ENCODE measurements around the gene NRXN3.

The NRXN3 gene

DNA sequence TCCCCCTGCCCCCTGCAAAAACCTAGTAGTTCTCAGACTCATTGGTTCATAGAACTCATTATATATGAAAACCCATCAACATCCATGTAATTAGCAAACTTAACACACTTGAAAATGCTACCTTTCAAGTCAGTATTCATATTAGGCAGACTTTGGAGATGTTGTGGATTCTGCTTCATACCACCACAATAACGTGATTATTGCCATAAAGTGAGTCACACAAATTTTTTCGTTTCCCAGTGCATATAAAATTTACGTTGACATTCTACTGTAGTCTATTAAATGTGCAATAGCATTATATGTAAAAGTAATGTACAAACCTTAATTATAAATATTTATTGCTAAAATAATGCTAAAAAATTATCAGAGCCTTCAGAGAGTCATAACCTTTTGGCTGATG, 1387.1 kb downstream of the NRXN3 start:
- no peaks in the 10 kb centered on the region for H3K9me3 ChIP-seq (ENCODE audit: low read length)
- no peaks in the 10 kb centered on the region for H4K20me1 ChIP-seq (ENCODE audit: insufficient read depth, low read length)
- H3K9ac ChIP-seq (ENCODE audit: low read length): no peak overlapping the region
- H3K4me1 ChIP-seq (ENCODE audit: insufficient read depth, low read length, severe bottlenecking): no peaks in the 10 kb centered on the region
- H3K79me2 ChIP-seq (ENCODE audit: insufficient read depth, low read length): no peaks in the 10 kb centered on the region
- H3K27me3 ChIP-seq (ENCODE audit: insufficient read depth, low read length): no peaks in the 10 kb centered on the region
- TF ChIP-seq, protein P1, sequence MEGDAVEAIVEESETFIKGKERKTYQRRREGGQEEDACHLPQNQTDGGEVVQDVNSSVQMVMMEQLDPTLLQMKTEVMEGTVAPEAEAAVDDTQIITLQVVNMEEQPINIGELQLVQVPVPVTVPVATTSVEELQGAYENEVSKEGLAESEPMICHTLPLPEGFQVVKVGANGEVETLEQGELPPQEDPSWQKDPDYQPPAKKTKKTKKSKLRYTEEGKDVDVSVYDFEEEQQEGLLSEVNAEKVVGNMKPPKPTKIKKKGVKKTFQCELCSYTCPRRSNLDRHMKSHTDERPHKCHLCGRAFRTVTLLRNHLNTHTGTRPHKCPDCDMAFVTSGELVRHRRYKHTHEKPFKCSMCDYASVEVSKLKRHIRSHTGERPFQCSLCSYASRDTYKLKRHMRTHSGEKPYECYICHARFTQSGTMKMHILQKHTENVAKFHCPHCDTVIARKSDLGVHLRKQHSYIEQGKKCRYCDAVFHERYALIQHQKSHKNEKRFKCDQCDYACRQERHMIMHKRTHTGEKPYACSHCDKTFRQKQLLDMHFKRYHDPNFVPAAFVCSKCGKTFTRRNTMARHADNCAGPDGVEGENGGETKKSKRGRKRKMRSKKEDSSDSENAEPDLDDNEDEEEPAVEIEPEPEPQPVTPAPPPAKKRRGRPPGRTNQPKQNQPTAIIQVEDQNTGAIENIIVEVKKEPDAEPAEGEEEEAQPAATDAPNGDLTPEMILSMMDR (IDR thresholded peaks at IDR 0.05; ENCODE audit: low read length): no peak
- no peak for TF ChIP-seq EZH2 (IDR thresholded peaks at IDR 0.05; ENCODE audit: borderline replicate concordance, low read length)
- no peaks in the 10 kb centered on the region for H3K36me3 ChIP-seq (ENCODE audit: insufficient read depth, low read length)
- no peak overlapping the region for H3K27ac ChIP-seq (ENCODE audit: low read depth, low read length, poor library complexity, severe bottlenecking)
- H3K4me2 ChIP-seq (ENCODE audit: low read length): no peak overlapping the region
- no peak overlapping the region for H2AFZ ChIP-seq (ENCODE audit: low read length)
- H3K4me3 ChIP-seq (ENCODE audit: low read depth, low read length, poor library complexity, severe bottlenecking): no peak overlapping the region
- H3K9me2 ChIP-seq (ENCODE audit: low read depth, low read length): no peaks in the 10 kb centered on the region
- no peaks in the 10 kb centered on the region for H3F3A ChIP-seq (ENCODE audit: insufficient read depth, low read length)

DNA sequence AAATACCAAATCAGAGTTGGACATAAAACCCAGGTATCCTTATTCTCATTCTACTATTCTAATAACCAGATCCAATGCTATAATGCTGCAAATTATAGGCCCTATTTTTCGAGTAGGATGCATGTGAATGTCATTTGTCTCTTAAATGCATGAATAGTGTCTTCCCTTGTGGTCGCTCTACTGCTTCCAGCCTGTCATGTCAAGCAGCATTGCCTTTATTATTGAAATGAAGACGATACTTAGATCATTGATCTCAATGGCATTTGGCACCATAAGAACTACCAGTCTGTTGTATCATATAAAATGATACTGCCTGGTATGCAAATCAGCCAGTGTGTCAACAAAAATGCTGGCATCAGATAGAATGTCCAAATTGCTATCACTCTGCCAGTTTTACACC, 1392.0 kb downstream of the NRXN3 start:
- no peak overlapping the region for H3K27ac ChIP-seq (ENCODE audit: low read depth, low read length, poor library complexity, severe bottlenecking)

DNA sequence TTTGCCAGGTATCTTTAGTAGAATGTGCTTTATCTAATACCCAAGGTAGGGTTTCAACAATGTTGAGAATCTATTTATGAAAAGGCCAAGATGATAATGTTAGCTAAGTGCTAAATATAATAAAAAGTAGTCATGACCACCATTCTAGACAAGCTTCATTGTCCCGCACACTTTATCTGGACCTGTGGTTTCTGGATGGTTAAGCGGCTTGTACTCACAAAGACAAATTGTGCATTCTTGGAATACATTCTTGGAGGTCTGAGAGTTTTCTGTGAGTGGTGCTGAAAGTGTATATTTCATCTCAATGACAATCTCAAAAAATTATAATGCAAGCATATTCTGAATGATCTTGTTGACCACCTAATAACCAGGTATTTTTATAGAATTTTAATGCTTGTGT, 1394.2 kb downstream of the NRXN3 start:
- TF ChIP-seq, protein P1 (IDR thresholded peaks at IDR 0.05; ENCODE audit: low read length): no peak
- TF ChIP-seq EZH2 (IDR thresholded peaks at IDR 0.05; ENCODE audit: borderline replicate concordance, low read length): no peak
- Histone ChIP-seq H3K9me2 (ENCODE audit: low read depth, low read length) (no peaks in the 10 kb centered on the region), H3K4me2 (ENCODE audit: low read length) (no peak overlapping the region), H3K79me2 (ENCODE audit: insufficient read depth, low read length) (no peaks in the 10 kb centered on the region), H4K20me1 (ENCODE audit: insufficient read depth, low read length) (no peaks in the 10 kb centered on the region), H3K4me1 (ENCODE audit: insufficient read depth, low read length, severe bottlenecking) (no peaks in the 10 kb centered on the region), H3K9ac (ENCODE audit: low read length) (no peak overlapping the region), H2AFZ (ENCODE audit: low read length) (no peak overlapping the region), H3K9me3 (ENCODE audit: low read length) (no peaks in the 10 kb centered on the region), H3K4me3 (ENCODE audit: low read depth, low read length, poor library complexity, severe bottlenecking) (no peak overlapping the region), H3F3A (ENCODE audit: insufficient read depth, low read length) (no peaks in the 10 kb centered on the region), H3K36me3 (ENCODE audit: insufficient read depth, low read length) (no peaks in the 10 kb centered on the region), H3K27me3 (ENCODE audit: insufficient read depth, low read length) (no peaks in the 10 kb centered on the region), H3K27ac (ENCODE audit: low read depth, low read length, poor library complexity, severe bottlenecking) (no peak overlapping the region)

More for the DNA sequence above, 1392.0 kb downstream of the NRXN3 start:
- H2AFZ ChIP-seq (ENCODE audit: low read length): no peak overlapping the region
- no peaks in the 10 kb centered on the region for H3K9me3 ChIP-seq (ENCODE audit: low read length)
- no peak overlapping the region for H3K4me2 ChIP-seq (ENCODE audit: low read length)
- H3K9me2 ChIP-seq (ENCODE audit: low read depth, low read length): no peaks in the 10 kb centered on the region
- no peaks in the 10 kb centered on the region for H3K79me2 ChIP-seq (ENCODE audit: insufficient read depth, low read length)
- TF ChIP-seq, protein P1 (IDR thresholded peaks at IDR 0.05; ENCODE audit: low read length): no peak
- no peaks in the 10 kb centered on the region for H3K36me3 ChIP-seq (ENCODE audit: insufficient read depth, low read length)
- no peak overlapping the region for H3K9ac ChIP-seq (ENCODE audit: low read length)
- H3F3A ChIP-seq (ENCODE audit: insufficient read depth, low read length): no peaks in the 10 kb centered on the region
- H3K27me3 ChIP-seq (ENCODE audit: insufficient read depth, low read length): no peaks in the 10 kb centered on the region
- no peaks in the 10 kb centered on the region for H4K20me1 ChIP-seq (ENCODE audit: insufficient read depth, low read length)
- no peak overlapping the region for H3K4me3 ChIP-seq (ENCODE audit: low read depth, low read length, poor library complexity, severe bottlenecking)
- H3K4me1 ChIP-seq (ENCODE audit: insufficient read depth, low read length, severe bottlenecking): no peaks in the 10 kb centered on the region

All from OCI-LY1 (cell line).